GM12892 (cell line): Measurements from ENCODE around the gene NCAPD3.

ENCODE experiments used
- POLR2A ChIP-seq: IDR thresholded peaks from 2 replicates; pipeline ENCODE4 v1.6.1; 2011; ENCODE audit warnings: low read depth, low read length, control low read depth
- TAF1 ChIP-seq: IDR thresholded peaks from 2 replicates; pipeline ENCODE4 v1.6.1; 2011; ENCODE audit warnings: low read depth, mild to moderate bottlenecking, control low read depth, low read length, borderline replicate concordance

DNA sequence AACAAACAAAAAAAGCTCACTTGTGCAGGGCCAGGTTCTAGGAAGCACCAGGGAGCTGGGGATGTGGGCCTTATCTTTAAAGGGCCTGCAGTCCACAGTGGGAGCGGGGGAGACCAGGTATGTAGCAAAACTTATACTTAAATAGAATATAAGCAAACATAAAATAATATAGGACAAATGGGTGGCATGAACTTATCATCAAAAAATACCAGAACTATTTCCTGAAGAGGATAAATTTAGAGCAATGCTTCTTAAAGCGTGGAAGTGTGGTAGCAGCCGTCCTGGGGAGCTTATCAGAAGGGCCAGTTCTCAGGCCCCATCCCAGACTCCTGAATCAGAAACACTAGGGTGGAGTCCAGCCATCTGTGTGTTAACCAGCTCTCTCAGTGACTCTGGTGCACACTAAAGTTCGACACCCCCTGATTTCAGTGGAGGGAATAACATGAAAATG is 10.0 kb upstream of the NCAPD3 start:
- TF ChIP-seq TAF1: no peak
- TF ChIP-seq POLR2A: no peak
